ENCODE measurements around the gene UCP2.

Gene UCP2, protein sequence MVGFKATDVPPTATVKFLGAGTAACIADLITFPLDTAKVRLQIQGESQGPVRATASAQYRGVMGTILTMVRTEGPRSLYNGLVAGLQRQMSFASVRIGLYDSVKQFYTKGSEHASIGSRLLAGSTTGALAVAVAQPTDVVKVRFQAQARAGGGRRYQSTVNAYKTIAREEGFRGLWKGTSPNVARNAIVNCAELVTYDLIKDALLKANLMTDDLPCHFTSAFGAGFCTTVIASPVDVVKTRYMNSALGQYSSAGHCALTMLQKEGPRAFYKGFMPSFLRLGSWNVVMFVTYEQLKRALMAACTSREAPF

DNA sequence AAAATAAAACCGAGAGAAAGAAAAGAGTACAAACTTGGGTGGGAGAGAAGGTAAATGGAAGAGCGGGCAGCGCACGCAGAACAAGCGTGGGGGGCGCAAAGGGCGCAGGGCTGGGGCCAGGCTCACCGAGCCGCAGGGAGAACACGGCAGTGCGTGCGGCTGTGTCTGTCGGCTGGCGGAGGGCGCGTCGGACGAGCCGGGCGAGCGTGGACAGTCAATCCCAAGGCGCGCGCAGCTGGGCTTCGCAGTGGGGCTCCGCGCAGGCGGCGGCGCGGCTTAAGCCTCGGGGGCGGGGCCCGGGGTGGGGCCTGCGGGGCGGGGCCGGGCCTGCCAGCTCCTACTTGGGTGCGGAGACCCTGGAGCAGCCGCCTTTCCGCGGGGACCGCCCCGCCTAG is at the start of gene UCP2:
Gene UCP2 (minus strand): TSS at position 249 of the 395 bp plus-strand sequence. CDS start 4,465 bp downstream, outside the sequence.
- peak; percentile 54 to 76 for DNase-seq (ENCODE audit: low read depth in 2 of 2)

DNA sequence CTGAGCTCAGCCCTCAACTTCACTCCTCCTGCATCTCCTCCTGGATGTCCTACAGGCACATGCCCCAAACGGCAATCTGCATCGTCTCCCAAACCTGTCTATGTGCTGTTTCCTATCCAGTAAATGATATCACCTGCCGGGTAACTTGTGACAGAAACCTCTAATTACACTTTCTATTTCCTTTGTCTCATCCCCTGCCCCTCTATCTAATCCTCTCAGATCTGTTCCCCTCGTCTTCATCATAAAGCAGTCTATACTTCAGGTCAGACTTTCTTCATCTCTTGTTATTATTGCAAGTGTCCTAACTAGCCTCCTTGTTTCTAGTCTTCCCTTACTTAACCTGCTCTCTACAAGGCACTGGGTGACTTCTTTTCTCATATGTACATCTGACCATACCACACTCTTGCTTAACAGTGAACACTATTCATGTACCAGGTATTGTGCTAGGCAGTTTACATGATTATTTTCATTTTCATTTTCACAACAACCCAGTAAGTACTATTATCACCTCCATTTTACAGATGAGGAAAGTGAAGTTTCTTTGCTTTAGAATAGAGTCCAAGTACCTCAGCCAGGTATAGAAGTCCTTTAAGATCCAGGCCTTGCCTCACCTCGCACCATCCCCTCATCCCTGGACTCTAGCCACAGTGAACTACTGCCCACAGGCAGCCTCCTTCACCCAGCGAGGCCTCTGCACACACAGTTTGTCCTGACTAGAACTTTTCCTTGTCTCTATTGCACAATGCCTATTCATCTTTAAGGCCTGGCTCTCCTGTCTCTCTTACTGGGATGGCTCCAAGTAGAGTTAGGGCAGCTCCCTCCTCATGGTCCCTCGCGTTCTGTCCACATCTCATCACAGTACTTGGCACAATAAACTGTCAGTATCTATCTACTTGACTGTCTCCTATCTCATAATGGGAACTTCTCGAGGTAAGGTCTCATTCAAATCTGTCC is 48.4 kb upstream of the UCP2 start:
- no peak for DNase-seq (ENCODE audit: low read depth in 2 of 2)

DNA sequence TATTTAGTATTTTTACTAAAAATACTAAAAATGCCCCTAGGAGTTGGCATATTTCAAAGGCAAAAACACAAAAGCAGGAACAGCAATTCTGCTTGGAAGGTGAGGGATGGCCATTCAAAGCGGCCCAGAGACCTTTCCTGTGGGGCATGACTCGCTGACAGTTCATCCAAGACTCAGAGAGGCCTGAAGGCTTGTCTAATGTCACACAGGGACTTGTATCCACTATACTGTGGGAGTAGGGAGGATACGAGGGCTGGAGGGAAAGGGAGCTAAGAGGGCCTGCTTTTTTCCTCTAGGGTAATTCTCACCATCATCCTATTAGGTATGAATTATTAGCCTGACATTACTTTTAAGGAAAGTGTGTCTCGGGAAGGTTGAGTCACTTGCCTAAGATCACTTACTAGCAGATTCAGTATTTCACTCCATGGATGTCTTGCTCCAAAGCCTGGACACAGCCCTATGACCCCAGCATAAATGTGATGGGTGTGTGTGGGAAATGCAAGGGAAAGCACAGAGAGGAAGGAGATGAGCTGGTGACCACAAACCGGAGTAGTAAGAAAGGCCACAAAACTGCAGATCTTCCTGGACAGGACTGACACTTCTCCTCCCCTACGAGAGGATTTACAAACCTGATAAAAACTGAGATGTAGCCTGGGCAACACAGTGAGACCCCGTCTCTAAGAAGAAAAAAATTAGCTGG is 43.0 kb upstream of the UCP2 start:
- DNase-seq (ENCODE audit: low read depth in 2 of 2): no peak

DNA sequence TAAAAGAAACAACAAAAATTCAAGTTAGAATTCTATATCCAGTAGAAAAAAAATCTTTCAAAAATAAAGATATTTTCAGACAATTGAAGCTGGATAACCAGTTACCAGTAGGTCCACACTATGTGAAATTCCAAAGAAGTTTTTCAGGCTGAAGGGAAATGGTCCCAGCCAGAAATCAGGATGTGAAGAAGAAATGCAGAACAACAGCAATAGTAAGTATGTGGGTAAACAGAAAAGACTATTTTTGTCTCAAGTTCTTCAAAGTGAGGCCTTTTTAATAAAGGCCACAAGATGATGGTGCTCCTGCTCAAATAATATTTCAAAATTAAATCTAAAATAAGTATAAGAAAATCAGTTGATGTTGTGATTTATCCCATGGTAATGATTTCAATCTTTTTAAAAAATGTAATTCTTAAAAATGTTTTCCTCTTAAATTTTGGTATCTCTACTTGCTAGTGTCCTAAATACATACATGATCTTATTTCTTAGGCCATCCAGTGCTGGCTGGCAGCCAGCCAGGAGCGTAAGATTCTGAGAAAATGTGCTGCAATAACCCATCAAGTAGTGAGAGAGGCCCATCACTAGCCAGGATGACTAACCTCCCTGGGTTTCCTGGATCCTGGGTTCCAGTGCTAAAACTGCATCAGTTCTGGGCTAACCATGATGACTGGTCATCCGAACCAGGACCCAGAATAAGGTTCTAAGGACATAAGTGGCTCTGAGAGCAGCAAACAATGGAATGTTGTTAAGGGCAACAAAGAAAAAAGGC is 41.8 kb upstream of the UCP2 start:
- DNase-seq (ENCODE audit: low read depth in 2 of 2): no peak

DNA sequence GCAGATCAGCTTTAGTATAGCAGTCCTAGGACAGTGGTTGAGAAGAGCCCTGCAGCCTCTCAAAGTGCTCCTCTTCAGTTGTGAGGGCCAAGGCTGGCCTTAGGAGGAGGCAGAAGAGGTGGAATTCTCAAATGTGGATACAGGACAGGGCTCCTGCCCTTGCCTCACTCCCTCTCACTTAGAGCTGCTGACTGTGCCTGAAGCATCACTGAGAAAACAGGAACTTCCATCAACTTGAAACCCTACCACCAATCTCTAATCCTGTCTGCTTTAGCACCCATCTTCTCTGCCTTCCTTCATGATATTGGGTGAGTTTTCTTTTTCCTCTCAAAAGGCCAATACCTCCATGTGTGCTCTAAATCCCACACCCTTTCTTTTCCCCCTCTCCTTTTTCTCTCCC is 40.6 kb upstream of the UCP2 start:
- DNase-seq (ENCODE audit: low read depth in 2 of 2): no peak

DNA sequence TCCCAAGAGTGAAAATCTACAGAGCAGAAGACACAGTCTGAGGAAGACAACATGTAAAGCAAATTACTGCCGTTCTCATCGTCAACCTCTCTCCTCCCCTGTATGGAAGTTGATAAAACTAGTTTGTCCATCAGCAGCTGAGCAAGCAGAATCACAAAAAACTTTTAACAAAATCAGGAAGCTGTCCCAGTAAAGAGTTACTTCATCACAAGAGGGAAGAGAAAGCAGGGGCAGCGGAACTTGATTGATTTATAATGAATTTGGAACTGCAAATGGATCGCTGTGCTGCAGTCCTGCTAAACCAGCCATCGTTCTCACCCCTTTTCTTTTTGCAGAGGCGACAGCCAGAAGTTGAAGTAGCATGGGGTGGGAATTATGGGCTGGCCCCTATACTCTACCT is 39.9 kb upstream of the UCP2 start:
- no peak for DNase-seq (ENCODE audit: low read depth in 2 of 2)

DNA sequence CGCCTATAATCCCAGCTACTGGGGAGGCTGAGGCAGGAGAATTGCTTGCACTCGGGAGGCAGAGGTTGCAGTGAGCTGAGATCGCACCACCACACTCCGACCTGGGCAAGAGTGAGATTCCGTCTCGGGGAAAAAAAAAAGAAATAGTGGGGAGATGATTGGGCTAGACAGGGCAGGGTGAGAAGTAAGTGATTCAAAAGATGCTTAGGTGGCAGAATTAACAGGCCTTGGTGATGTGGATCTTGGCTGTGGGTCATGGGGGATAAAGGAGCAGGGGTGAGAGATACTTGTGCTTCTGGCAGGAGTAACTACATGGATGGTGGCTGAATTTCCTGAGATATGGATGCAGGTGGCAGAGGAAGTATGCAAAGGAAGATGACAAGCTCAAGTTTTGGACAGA is 39.4 kb upstream of the UCP2 start:
- no peak for DNase-seq (ENCODE audit: low read depth in 2 of 2)

DNA sequence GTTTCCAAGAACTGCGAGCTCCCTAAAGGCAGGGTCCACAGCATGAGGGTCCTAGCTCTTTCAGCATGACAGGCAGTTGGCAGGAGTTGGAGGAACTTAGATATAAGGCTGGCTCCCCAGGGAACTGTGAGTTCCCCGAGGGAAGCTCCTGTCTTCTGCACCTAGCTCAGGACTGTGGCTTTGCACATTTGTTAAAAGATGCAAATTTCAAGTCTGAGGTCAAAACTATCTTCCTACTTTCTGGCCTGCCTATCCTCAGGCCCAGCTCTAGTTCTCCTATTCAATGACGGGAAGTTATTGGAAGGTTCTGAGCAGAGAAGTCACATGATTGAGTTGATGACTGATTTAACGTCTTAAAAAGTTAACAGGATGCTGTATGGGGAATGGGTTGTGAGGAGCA is 37.9 kb upstream of the UCP2 start:
- no peak for DNase-seq (ENCODE audit: low read depth in 2 of 2)

DNA sequence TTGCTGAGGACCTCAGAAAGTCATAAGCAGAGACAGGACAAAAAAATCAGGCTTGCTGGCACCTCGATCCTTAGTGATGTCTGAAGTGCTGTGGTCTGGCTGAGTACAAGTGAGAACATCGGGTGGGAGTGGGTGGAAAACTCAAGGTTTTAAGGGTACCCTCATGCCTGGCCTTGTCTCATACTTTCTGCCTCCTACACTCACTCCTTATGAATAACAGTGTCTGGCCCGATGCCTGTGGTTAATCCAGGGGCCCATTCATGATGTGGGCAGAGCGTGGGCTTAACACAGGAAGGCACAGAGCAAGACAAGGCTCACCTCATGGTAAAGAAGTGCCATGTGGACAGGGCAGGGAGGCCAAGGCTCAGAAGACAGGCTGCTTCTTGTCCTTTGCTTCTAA is 37.2 kb upstream of the UCP2 start:
- no peak for DNase-seq (ENCODE audit: low read depth in 2 of 2)

DNA sequence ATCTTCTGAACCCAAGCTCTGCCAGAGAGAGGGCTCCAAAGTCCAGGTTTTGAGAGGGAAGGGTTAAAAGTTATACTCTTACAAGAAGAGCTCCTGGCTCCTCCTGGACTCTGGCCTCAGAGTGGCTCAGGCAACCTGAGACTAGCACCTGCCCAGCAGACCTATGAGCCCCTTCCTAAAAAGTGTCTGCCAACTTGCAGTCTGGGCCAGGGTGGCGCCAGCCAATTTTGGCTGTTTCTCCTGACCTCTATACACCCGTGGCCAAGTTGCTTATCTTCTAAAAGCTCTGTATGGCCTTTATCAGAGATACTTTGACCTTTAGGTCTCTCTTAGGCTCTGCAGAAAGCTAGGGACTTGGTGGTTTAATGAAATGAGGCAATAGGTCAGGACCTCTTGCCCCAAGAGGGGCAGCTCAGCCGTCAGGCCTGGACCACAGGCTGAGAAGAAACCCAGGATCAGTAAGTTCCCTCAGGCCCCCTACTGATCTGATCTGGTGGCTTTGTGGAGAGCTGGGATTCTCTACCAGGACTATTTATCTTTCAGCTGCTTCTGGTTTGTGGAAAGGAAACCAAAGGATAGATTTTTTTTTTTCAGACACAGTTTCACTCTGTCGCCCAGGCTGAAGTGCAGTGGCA is 36.6 kb upstream of the UCP2 start:
- no peak for DNase-seq (ENCODE audit: low read depth in 2 of 2)

DNA sequence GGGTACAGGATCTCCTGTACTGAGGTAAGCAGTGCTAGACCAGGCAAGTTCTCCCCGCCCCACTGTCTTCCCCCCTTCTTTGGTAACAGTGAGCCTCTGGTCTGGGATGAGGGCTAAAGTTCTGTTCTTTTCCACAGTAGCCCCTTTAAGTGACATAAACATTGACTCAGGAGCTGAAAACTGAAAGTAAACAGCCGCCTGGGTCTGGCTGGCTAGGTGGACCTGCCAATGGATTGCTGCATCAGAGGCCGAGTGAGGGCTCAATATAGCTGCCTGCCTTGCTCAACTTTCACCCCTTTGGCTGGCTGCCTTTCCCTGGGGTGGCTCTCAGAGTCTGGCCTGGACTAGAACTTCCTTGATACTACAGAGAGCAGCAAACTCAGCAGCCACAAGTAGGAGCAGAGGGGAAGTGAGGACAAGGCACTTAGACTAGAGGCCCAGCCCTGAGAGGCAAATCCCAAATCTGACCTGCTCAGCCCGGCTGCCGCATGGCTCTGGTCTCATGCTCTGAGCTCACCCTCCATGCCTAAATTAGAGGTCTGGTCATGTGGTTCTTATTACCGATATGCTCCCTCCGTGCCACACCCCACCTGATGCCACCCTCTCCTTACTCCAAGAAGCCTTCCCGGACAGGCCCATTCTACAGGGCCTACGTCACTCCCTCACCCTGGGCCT is 35.8 kb upstream of the UCP2 start:
- DNase-seq (ENCODE audit: low read depth in 2 of 2): no peak

DNA sequence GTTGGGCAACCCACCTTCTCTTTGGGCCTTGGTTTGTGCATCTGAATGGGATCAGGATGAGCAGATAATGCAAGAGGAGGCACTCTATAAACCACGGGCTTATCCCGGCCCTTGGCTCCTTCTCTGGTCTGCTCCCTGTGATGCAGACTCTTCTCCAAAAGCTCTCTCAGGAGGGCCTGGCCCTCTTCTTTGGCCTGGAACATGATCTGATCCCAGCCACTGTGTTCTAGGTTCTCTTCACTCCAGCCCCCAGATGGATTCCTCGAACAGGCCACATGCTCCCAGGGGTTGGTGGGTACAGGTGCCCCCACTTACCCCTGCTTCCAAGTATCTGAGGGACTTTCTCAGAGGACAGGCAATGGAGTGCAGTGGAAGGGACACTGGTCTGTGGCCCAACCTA is 35.0 kb upstream of the UCP2 start:
- DNase-seq (ENCODE audit: low read depth in 2 of 2): no peak

DNA sequence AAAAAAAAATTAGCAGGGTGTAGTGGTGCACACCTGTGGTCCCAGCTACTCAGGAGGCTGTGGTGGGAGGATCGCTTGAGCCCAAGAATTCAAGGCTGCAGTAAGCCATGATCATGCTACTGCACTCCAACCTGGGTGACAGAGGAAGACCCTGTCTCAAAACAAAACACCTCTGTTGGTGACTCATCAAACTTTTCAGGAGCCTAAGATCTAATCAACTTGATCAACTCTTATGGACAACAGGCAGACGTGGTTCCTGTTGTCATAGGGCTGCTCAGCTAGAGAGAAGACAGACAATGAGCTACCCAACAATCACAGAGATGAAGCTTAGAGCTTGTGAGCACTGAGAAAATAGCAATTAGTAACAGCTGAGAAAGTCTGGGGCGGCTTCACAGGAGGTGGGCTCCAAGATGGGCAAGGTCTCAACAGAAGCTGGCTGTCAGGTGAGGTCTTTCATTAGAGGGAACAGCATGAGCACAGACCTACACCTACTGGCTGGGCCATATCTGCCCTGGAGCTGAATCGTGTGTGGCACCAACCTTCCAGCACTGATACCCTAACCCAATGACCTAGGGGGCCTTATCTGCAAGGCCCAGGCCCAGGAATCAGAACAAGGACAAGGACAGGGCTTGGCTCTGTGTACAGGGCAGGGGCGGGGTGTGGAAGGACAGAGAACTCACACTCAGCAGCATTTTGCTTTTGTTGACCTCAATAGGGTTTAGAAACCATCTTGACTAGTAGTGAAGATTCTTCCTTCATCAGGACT is 33.5 kb upstream of the UCP2 start:
- DNase-seq (ENCODE audit: low read depth in 2 of 2): no peak

DNA sequence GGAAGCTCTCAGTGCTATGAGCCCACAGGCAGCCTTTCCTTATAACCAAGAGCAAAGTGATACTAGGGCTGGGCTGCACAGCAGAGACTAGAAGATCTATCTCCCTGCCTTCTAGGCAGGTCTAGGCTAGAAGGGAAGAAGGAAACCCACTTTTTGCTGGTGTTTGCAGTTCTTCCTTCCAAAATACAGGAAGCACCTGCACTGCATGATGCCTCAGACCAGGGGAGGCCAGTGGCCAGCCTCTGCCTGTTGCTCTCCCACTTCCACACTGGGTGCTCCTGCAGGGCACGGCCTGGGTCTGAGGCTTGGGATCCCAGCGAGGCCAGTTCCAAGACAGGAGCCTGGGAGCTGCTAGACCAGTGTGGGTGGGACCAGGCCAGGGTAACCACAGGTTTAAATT is 32.2 kb upstream of the UCP2 start:
- no peak for DNase-seq (ENCODE audit: low read depth in 2 of 2)

DNA sequence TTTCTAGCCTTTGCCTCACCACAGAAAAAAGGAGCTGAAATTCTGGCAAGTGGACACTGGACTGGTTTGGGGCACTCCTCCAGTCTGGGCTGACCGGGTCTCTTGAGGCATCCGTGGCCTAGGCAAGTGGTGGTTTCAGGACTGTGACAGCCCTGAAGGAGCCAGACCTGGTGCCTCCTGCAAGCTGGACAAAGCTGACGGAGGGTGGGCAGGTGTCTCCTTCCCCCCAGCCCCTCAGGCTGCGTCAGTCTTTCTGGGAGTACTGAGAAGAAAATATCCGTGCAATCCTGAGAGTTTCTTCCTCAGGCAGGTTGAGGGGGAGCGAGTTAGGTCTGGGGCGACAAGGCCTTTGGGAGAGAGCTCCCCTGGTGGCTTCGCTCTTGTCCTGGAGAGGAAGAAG is 30.5 kb upstream of the UCP2 start:
- no peak for DNase-seq (ENCODE audit: low read depth in 2 of 2)

DNA sequence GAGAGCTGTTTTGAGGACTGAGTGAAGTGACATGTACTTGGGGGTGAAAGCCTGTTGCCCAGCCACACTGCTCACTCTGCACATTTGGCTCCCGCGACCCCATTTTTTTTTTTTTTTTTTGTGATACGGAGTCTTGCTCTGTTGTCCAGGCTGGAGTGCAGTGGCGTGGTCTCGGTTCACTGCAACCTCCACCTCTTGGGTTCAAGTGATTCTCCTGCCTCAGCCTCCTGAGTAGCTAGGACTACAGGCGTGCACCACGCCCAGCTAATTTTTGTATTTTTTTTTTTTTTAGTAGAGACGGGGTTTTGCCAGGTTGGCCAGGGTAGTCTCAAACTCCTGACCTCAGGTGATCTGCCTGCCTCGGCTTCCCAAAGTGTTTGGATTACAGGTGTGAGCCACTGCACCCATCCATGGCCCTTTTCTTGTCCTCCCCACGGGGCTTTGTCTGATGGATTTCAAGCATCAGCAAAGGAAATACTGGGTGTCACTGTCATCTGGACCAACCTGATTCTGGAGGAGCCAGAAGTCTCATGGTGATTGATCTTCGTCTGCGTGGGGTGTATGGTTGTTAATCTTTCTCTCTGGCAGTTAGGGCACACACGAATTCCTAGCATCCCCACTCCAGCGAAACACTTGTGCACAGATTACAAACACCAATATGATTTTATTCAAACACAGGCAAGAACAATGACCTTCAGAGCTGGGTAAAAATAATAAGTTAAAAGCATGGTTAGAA is 29.6 kb upstream of the UCP2 start:
- DNase-seq (ENCODE audit: low read depth in 2 of 2): no peak

DNA sequence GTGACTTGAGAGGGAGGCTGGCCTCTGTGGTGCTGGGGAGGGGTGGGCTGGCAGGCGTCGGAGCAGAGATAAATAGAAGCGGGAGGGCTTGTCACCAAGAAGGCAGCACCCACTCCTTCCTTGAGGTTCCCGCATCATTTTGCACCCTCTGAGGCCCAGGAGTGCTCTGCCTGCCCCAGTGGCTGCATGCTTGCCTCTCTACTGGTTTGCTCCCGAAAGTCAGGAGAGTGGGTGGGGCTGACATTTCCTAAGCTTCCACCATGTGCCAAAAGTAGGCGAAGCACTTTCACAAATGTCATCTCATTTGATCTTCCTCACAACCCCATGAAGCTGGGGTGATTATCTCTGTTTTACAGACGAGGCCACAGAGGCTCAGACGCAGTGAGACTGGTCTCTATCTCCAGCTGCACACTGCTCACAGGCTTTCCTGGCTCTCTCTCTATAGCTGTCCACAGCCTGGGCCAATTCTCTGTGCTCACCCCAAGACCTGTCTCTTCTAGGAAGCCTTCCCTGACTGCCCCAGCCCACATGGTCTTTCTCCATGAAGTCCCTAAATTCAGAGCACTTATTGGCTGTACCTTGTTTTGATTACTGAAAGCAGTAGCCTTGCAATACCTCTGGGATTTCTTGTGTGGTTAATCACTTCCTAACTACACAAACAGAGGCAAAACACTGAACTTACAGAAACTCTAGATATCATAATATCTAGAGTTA is 28.9 kb upstream of the UCP2 start:
- DNase-seq (ENCODE audit: low read depth in 2 of 2): no peak
